IMR-90 (cell line): ENCODE measurements around the gene FAM20C. TPM values are rescaled to one million over a fixed set of nuclear protein-coding genes. Genes with fewer than 3 reads are reported as not detected.

Source experiments
- ATAC-seq: fragments of 200-7000 bp; cut with Tn5 transposase; 2 replicates; pipeline ENCODE4 v1.9.1; 2020; ENCODE audit warnings: low read depth, mild to moderate bottlenecking, moderate library complexity
- Bru-seq: library from RNA; stranded (reverse); fragments of 400-500 nt; gene quantifications from one replicate; lab custom pipeline; 2021; lab: Mats Ljungman, UMichigan
- BruChase-seq, 2 experiments: library from RNA; stranded (reverse); fragments of 400-500 nt; gene quantifications; one replicate each; lab custom pipeline; 2021; lab: Mats Ljungman, UMichigan
- BruUV-seq: library from RNA; stranded (reverse); fragments of 400-500 nt; replicated peaks from 2 replicates; lab custom pipeline; 2021; lab: Mats Ljungman, UMichigan
- CTCF ChIA-PET: fragments of 300-600 bp; formaldehyde crosslinking; extraction: SDS; loops from one replicate; lab custom pipeline; 2021; ENCODE audit warnings: antibody characterized with exemption; lab: Yijun Ruan, JAX
- POLR2A ChIA-PET: fragments of 300-600 bp; sonication (Branson Sonifier 250); formaldehyde crosslinking; loops from one replicate; lab custom pipeline; 2022; ENCODE audit warnings: antibody characterized with exemption; ENCODE audit not compliant: unreplicated experiment; lab: Charles Lee
- DNase-seq: peaks from one replicate; pipeline ENCODE4 v3.0.0; 2013
- H2AFZ ChIP-seq: replicated peaks from 2 replicates; pipeline ENCODE3; 2013; ENCODE audit warnings: low read length, mild to moderate bottlenecking; ENCODE audit not compliant: poor library complexity
- H2AK5ac ChIP-seq: 2 replicates; pipeline ENCODE4 v1.6.1; 2013; ENCODE audit warnings: low read depth, low read length, inconsistent platforms
- H2AK9ac ChIP-seq: replicated peaks from 2 replicates; pipeline ENCODE3; 2013; ENCODE audit warnings: mild to moderate bottlenecking, low read depth, low read length, moderate library complexity; ENCODE audit not compliant: poor library complexity
- H2BK120ac ChIP-seq: 2 replicates; pipeline ENCODE4 v1.6.1; 2013; ENCODE audit warnings: low read depth, low read length, inconsistent platforms
- H2BK15ac ChIP-seq: 3 replicates; pipeline ENCODE4 v1.6.1; 2013; ENCODE audit warnings: low read depth, low read length, inconsistent platforms
- H2BK20ac ChIP-seq: 2 replicates; pipeline ENCODE4 v1.6.1; 2013; ENCODE audit warnings: low read depth, mild to moderate bottlenecking, inconsistent platforms, low read length, moderate library complexity
- H2BK5ac ChIP-seq: 2 replicates; pipeline ENCODE4 v1.6.1; 2013; ENCODE audit warnings: mild to moderate bottlenecking, low read depth, low read length, inconsistent platforms; ENCODE audit not compliant: poor library complexity, severe bottlenecking
- H3K14ac ChIP-seq: replicated peaks from 2 replicates; pipeline ENCODE4 v1.6.1; 2013; ENCODE audit warnings: low read depth, low read length, inconsistent platforms
- H3K18ac ChIP-seq: 2 replicates; pipeline ENCODE4 v1.6.1; 2013; ENCODE audit warnings: low read depth, low read length, control low read depth
- H3K23ac ChIP-seq: 2 replicates; pipeline ENCODE4 v1.6.1; 2013; ENCODE audit warnings: low read depth, low read length, inconsistent platforms
- H3K27ac ChIP-seq: 2 replicates; pipeline ENCODE4 v1.5.1; 2013; ENCODE audit warnings: mild to moderate bottlenecking, control low read depth, low read length; ENCODE audit not compliant: insufficient read depth
- H3K27me3 ChIP-seq: 2 replicates; pipeline ENCODE4 v1.6.1; 2013; ENCODE audit warnings: low read length; ENCODE audit not compliant: control insufficient read depth, insufficient read depth
- H3K36me3 ChIP-seq: 2 replicates; pipeline ENCODE4 v1.6.1; 2013; ENCODE audit warnings: low read length, mixed read lengths; ENCODE audit not compliant: control insufficient read depth, insufficient read depth
- H3K4ac ChIP-seq: 2 replicates; pipeline ENCODE4 v1.6.1; 2013; ENCODE audit warnings: low read depth, low read length, inconsistent platforms
- H3K4me1 ChIP-seq: 2 replicates; pipeline ENCODE4 v1.6.1; 2013; ENCODE audit warnings: low read length, mixed read lengths; ENCODE audit not compliant: control insufficient read depth, insufficient read depth
- H3K4me2 ChIP-seq: 2 replicates; pipeline ENCODE4 v1.6.1; 2013; ENCODE audit warnings: low read depth, mild to moderate bottlenecking, control low read depth, low read length, moderate library complexity
- H3K4me3 ChIP-seq: 2 replicates; pipeline ENCODE4 v1.5.1; 2013; ENCODE audit warnings: low read depth, mild to moderate bottlenecking, control low read depth, low read length, moderate library complexity; ENCODE audit not compliant: insufficient read depth
- H3K56ac ChIP-seq: 2 replicates; pipeline ENCODE4 v1.6.1; 2013; ENCODE audit warnings: low read length, inconsistent platforms; ENCODE audit not compliant: insufficient read depth; ENCODE audit errors: extremely low read depth
- H3K79me1 ChIP-seq, 2 experiments: 2 replicates each; pipeline ENCODE4 v1.6.1; 2013; ENCODE audit warnings: low read length in 2 of 2, inconsistent platforms in 1 of 2, low read depth in 1 of 2
- H3K9ac ChIP-seq: 2 replicates; pipeline ENCODE4 v1.6.1; 2013; ENCODE audit warnings: low read depth, low read length, control low read depth
- H3K9me1 ChIP-seq: 2 replicates; pipeline ENCODE4 v1.6.1; 2013; ENCODE audit warnings: low read length, inconsistent platforms; ENCODE audit not compliant: insufficient read depth
- H3K9me3 ChIP-seq: 2 replicates; pipeline ENCODE4 v1.6.1; 2013; ENCODE audit warnings: low read length; ENCODE audit not compliant: control insufficient read depth, insufficient read depth
- H4K20me1 ChIP-seq: 2 replicates; pipeline ENCODE4 v1.6.1; 2013; ENCODE audit warnings: low read length, inconsistent platforms; ENCODE audit not compliant: insufficient read depth
- H4K5ac ChIP-seq: 2 replicates; pipeline ENCODE4 v1.6.1; 2013; ENCODE audit warnings: mild to moderate bottlenecking, low read depth, low read length, control low read depth
- H4K8ac ChIP-seq, 2 experiments: 2 replicates each; pipeline ENCODE4 v1.6.1; 2013; ENCODE audit warnings: low read depth in 2 of 2, low read length in 2 of 2, control low read depth in 1 of 2, inconsistent platforms in 1 of 2
- H4K91ac ChIP-seq: 2 replicates; pipeline ENCODE4 v1.6.1; 2013; ENCODE audit warnings: low read depth, low read length, inconsistent platforms; ENCODE audit not compliant: insufficient read depth
- BHLHE40 ChIP-seq: fragments of 150-350 bp; IDR thresholded peaks from 2 replicates; pipeline ENCODE4 v1.6.1; 2016; ENCODE audit warnings: mild to moderate bottlenecking, low read depth, low read length
- CEBPB ChIP-seq: IDR thresholded peaks from 2 replicates; pipeline ENCODE4 v1.6.1; 2012; ENCODE audit warnings: low read depth, low read length, improper control_type of control experiment
- MAZ ChIP-seq: IDR thresholded peaks from 2 replicates; pipeline ENCODE4 v1.6.1; 2012; ENCODE audit warnings: low read depth, mild to moderate bottlenecking, low read length, improper control_type of control experiment, moderate library complexity, borderline replicate concordance
- MXI1 ChIP-seq: IDR thresholded peaks from 2 replicates; pipeline ENCODE4 v1.6.1; 2012; ENCODE audit warnings: low read depth, mild to moderate bottlenecking, low read length, moderate library complexity, borderline replicate concordance
- NFE2L2 ChIP-seq: fragments of 150-350 bp; IDR thresholded peaks from 2 replicates; pipeline ENCODE4 v1.6.1; 2016; ENCODE audit warnings: low read depth, mild to moderate bottlenecking, low read length
- POLR2A ChIP-seq: IDR thresholded peaks from 2 replicates; pipeline ENCODE4 v1.6.1; 2012; ENCODE audit warnings: mild to moderate bottlenecking, low read depth, low read length
- RAD21 ChIP-seq: IDR thresholded peaks from 2 replicates; pipeline ENCODE4 v1.6.1; 2012; ENCODE audit warnings: low read length, improper control_type of control experiment
- RFX5 ChIP-seq: IDR thresholded peaks from 2 replicates; pipeline ENCODE4 v1.8.0; 2012; ENCODE audit warnings: low read depth, mild to moderate bottlenecking, low read length, moderate library complexity
- WGBS, 2 experiments: methylation state at CpG; one replicate each; pipeline versions ENCODE4 v1.1.5 to v1.1.7; 2013; ENCODE audit warnings: missing lambda C conversion rate in 2 of 2; ENCODE audit not compliant: insufficient read length in 1 of 2; ENCODE audit errors: extremely low coverage in 2 of 2; 5-methylcytosine and 5-hydroxymethylcytosine counted together
- dilution Hi-C: fragments of 300-500 bp; cut with HindIII; formaldehyde crosslinking; loops from one replicate; pipeline ENCODE4 v1.14.3; 2018; ENCODE audit warnings: low sequenced_read_pairs; ENCODE audit not compliant: unreplicated experiment
- in situ Hi-C: fragments of 300-500 bp; cut with MboI; formaldehyde crosslinking; loops from 3 replicates; pipeline ENCODE4 v1.14.3; 2019; ENCODE audit warnings: low sequenced_read_pairs, inconsistent platforms, mixed read lengths
- intact Hi-C: fragments of 100-400 bp; cut with micrococcal nuclease; formaldehyde crosslinking; loops from 2 replicates; pipeline ENCODE4 v1.10.0; 2022
- long read RNA-seq: library from polyadenylated mRNA; unstranded; transcript quantifications from one replicate; pipeline ENCODE4 v2.0.0, GENCODE V29; 2021; ENCODE audit not compliant: unreplicated experiment
- polyA plus RNA-seq, 3 experiments: library from polyadenylated mRNA; depleted of rRNA; stranded (reverse); fragments of >200 nt; gene quantifications; 2 replicates each; pipeline ENCODE4 v1.2.3, GENCODE V29; 2012; ENCODE audit warnings: low replicate concordance in 1 of 3
- total RNA-seq: library from RNA; depleted of rRNA; stranded (reverse); fragments of >200 nt; gene quantifications from 2 replicates; pipeline ENCODE4 v1.2.3, GENCODE V29; 2012; rRNA removed
- TF ChIP-seq, protein P1 (sequence below): fragments of 150-350 bp; IDR thresholded peaks from 2 replicates; pipeline ENCODE4 v1.6.1; 2016; ENCODE audit warnings: low read depth, mild to moderate bottlenecking, low read length, moderate library complexity, borderline replicate concordance
- TF ChIP-seq, protein P2 (sequence below): fragments of 150-350 bp; IDR thresholded peaks from 2 replicates; pipeline ENCODE4 v1.6.1; 2017; ENCODE audit warnings: mild to moderate bottlenecking, antibody characterized with exemption, low read length, low read depth
- TF ChIP-seq, protein P3 (sequence below): conservative IDR thresholded peaks from 2 replicates; pipeline ENCODE4 v1.5.1; 2012; ENCODE audit warnings: mild to moderate bottlenecking, low read depth, low read length, improper control_type of control experiment

The FAM20C gene
- 7.7 and 8.9 TPM in 2 replicates for total RNA-seq
- 36.6 and 38.2 TPM in 2 replicates for polyA plus RNA-seq (2012; rRNA removed)
- 36.5 and 56.4 TPM in 2 replicates for polyA plus RNA-seq (2012; cell fraction: cytosol; rRNA removed)
- 38.9 and 55.0 TPM in 2 replicates for polyA plus RNA-seq (2012; cell fraction: nucleus; rRNA removed; ENCODE audit: low replicate concordance)
- percentile 88 among the genes with signal in this experiment for Bru-seq, nascent RNA
- percentile 92 among the genes with signal in this experiment for BruChase-seq, experiment 1, labeled RNA remaining after a 6-hour chase
- percentile 93 among the genes with signal in this experiment for BruChase-seq, experiment 2, labeled RNA remaining after a 2-hour chase
- long read RNA-seq, transcript FAM20C-201 (10 exons, 2,751 nt), result major isoform, 277 of 382 reads
- long read RNA-seq, transcript FAM20C-205 (7 exons, 2,177 nt), result minor isoform, 15 of 382 reads
- long read RNA-seq, partial matches to known transcripts, result 45 of 382 reads
- long read RNA-seq, other reads (novel, unspliced or antisense), result 45 of 382 reads

DNA sequence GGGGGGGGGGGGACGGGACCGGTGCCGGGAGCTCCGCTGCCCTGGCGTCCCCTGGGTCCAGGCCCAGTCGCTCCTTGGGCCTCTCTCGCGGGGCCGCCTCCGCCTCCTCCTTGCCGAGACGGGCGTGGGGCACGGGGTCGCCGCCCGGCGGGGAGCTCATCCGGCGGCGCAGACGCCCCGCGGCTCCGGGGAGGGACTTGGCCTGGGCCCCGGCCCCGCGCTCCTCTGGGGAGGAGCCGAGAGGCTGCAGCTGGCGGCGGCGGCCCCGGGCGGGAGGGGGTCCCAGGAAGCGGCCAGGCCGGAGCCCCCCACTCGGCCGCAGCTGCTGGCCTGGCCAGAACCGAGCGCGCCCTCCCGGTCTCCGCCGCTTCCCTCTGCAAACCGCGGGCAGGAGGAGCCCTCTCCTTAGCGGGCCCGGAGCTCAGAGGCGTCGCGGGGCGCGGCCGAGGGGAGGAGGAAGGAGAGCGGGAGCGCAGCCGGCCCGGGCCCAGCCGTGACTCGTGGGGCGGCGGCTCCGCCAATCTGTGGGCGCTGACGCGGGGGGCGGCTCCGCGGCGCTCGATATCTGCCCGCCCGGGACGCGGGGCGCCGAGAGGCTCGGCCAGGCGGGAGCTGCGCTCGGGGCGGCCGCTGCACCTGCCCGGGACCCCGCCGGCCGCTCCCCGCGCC, at the start of gene FAM20C:
Gene FAM20C, plus strand, starts transcription at position 591 of the 669 bp plus-strand sequence. CDS start 629 bp downstream, outside the sequence.
- WGBS, 2 experiments, result 0% methylated on average over 17 of the region's 89 CpGs; no CpG with 5 or more reads in 1 of the 2 experiments
- dilution Hi-C loops, result no loop called here
- TF ChIP-seq, protein P1, sequence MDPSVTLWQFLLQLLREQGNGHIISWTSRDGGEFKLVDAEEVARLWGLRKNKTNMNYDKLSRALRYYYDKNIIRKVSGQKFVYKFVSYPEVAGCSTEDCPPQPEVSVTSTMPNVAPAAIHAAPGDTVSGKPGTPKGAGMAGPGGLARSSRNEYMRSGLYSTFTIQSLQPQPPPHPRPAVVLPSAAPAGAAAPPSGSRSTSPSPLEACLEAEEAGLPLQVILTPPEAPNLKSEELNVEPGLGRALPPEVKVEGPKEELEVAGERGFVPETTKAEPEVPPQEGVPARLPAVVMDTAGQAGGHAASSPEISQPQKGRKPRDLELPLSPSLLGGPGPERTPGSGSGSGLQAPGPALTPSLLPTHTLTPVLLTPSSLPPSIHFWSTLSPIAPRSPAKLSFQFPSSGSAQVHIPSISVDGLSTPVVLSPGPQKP, result no peak
- peak; percentile 57; the same call in 1 of the 2 replicates for TF ChIP-seq MXI1
- TF ChIP-seq NFE2L2, result no peak
- TF ChIP-seq POLR2A, result peak; percentile 74
- no peak for TF ChIP-seq BHLHE40
- TF ChIP-seq RAD21, result no peak; the same call in 1 of the 2 replicates
- TF ChIP-seq, protein P2, sequence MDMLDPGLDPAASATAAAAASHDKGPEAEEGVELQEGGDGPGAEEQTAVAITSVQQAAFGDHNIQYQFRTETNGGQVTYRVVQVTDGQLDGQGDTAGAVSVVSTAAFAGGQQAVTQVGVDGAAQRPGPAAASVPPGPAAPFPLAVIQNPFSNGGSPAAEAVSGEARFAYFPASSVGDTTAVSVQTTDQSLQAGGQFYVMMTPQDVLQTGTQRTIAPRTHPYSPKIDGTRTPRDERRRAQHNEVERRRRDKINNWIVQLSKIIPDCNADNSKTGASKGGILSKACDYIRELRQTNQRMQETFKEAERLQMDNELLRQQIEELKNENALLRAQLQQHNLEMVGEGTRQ, result no peak; the same call in 1 of the 2 replicates
- peak; percentile 73; the same call in 1 of the 2 replicates for TF ChIP-seq MAZ
- TF ChIP-seq RFX5, result no peak
- no peak for TF ChIP-seq CEBPB
- TF ChIP-seq, protein P3, sequence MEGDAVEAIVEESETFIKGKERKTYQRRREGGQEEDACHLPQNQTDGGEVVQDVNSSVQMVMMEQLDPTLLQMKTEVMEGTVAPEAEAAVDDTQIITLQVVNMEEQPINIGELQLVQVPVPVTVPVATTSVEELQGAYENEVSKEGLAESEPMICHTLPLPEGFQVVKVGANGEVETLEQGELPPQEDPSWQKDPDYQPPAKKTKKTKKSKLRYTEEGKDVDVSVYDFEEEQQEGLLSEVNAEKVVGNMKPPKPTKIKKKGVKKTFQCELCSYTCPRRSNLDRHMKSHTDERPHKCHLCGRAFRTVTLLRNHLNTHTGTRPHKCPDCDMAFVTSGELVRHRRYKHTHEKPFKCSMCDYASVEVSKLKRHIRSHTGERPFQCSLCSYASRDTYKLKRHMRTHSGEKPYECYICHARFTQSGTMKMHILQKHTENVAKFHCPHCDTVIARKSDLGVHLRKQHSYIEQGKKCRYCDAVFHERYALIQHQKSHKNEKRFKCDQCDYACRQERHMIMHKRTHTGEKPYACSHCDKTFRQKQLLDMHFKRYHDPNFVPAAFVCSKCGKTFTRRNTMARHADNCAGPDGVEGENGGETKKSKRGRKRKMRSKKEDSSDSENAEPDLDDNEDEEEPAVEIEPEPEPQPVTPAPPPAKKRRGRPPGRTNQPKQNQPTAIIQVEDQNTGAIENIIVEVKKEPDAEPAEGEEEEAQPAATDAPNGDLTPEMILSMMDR, result no peak

More for the DNA sequence above, at the start of gene FAM20C:
- in situ Hi-C loops, result no loop called here
- CTCF ChIA-PET, result interaction anchor here (1.4 kb wide), 1 partner anchor 128 kb away, joined by 6 read pairs; no protein-coding TSS in a partner anchor
- Histone ChIP-seq H3K79me1 (peaks cover 8 to 48% of the 10 kb centered on the region in 2 experiments; a peak in 3 of 4 replicates), H2BK15ac (no peak within 1 kb of the TSS; the same call in 2 of the 3 replicates), H4K91ac (peak within 1 kb of the TSS; percentile 67), H4K5ac (no peak within 1 kb of the TSS), H3K27me3 (no peaks in the 10 kb centered on the region), H3K9ac (peak within 1 kb of the TSS; percentile 92), H2AK9ac (peak within 1 kb of the TSS; percentile 99), H3K14ac (peak within 1 kb of the TSS; percentile 93), H3K4ac (peak within 1 kb of the TSS; percentile 97), H2BK120ac (peak within 1 kb of the TSS; percentile 92), H2BK20ac (no peak within 1 kb of the TSS), H3K9me1 (peaks cover 19% of the 10 kb centered on the region), H4K20me1 (peaks cover 41% of the 10 kb centered on the region), H3K23ac (peak within 1 kb of the TSS; percentile 95), H2AFZ (peak within 1 kb of the TSS; percentile 91), H3K56ac (no peak within 1 kb of the TSS; the same call in none of the 2 replicates), H2BK5ac (peak within 1 kb of the TSS; percentile 69), H3K4me2 (peak within 1 kb of the TSS; percentile 69), H3K27ac (peak within 1 kb of the TSS; percentile 80), H2AK5ac (peak within 1 kb of the TSS; percentile 99), H4K8ac (peak within 1 kb of the TSS; percentile 10 to 81; a peak in 2 of 4 replicates), H3K9me3 (no peaks in the 10 kb centered on the region), H3K4me1 (peaks cover 25% of the 10 kb centered on the region), H3K36me3 (peaks cover 28% of the 10 kb centered on the region), H3K18ac (0 out of 2 replicates have a peak within 1 kb of the TSS, but pooled peaks have one; percentile 1), H3K4me3 (peak within 1 kb of the TSS; percentile 78)
- BruUV-seq, result no TSS peak
- ATAC-seq (peak; percentile 84), DNase-seq (peak; percentile 79)
- POLR2A ChIA-PET, result interaction anchor here (0.6 to 1.5 kb wide), 6 partner anchors 11 to 68 kb away, joined by 3 to 6 read pairs (median 4); no protein-coding TSS in a partner anchor
- intact Hi-C loops, result no loop called here
